HepG2 (cell line): Measurements from ENCODE around the gene PAK1IP1. TPM values are rescaled to one million over a fixed set of nuclear protein-coding genes. Genes with fewer than 3 reads are reported as not detected.

ENCODE experiments used
- ATAC-seq: fragments of 200-7000 bp; cut with Tn5 transposase; 3 replicates; pipeline ENCODE4 v1.9.1; 2020; ENCODE audit warnings: mild to moderate bottlenecking, moderate library complexity
- BruUV-seq: library from RNA; stranded (reverse); fragments of 400-500 nt; replicated peaks from 2 replicates; lab custom pipeline; 2021; lab: Mats Ljungman, UMichigan
- CTCF ChIA-PET: fragments of 300-600 bp; formaldehyde crosslinking; extraction: SDS; loops from one replicate; lab custom pipeline; 2021; ENCODE audit warnings: low total read pairs, inconsistent platforms, low intra/inter-chr PET ratio; lab: Yijun Ruan, JAX
- POLR2A ChIA-PET: fragments of 350-600 bp; sonication (Branson Sonifier 250); formaldehyde crosslinking; loops from one replicate; lab custom pipeline; 2020; ENCODE audit warnings: antibody characterized with exemption, inconsistent platforms; lab: Yijun Ruan, JAX
- DNase-seq: peaks from one replicate; pipeline ENCODE4 v3.0.0-alpha.2; 2015; ENCODE audit warnings: low spot score
- FAIRE-seq: peaks from 3 replicates; lab custom pipeline; 2011; peaks lifted over from hg19 to GRCh38; lab: Jason Lieb, UNC
- H2AFZ ChIP-seq: one replicate; pipeline ENCODE4 v1.6.1; 2011; ENCODE audit warnings: low read length, inconsistent platforms
- H3K27ac ChIP-seq: fragments of 300-600 bp; 3 replicates; pipeline ENCODE4 v1.8.0; 2011; ENCODE audit warnings: mixed run types, mild to moderate bottlenecking, mixed read lengths, low read length, inconsistent platforms; ENCODE audit not compliant: insufficient read depth; ENCODE audit errors: extremely low read length
- H3K27me3 ChIP-seq, 2 experiments: fragments of 200-600 bp in 1 of 2; 2 replicates in 1 of 2; 3 replicates in 1 of 2; pipeline versions ENCODE4 v1.6.0 to v1.8.0; 2011; ENCODE audit warnings: low read length in 2 of 2, mild to moderate bottlenecking in 2 of 2, moderate library complexity in 2 of 2, inconsistent platforms in 1 of 2; ENCODE audit not compliant: insufficient read depth in 2 of 2, control insufficient read depth in 1 of 2
- H3K36me3 ChIP-seq, 2 experiments: fragments of 200-600 bp in 1 of 2; replicated peaks in 1 of 2; 2 replicates in 1 of 2; 3 replicates in 1 of 2; pipeline versions ENCODE4 v1.5.1 to v1.8.0; 2011; ENCODE audit warnings: low read length in 2 of 2, inconsistent platforms in 1 of 2; ENCODE audit not compliant: insufficient read depth in 2 of 2, control insufficient read depth in 1 of 2
- H3K4me1 ChIP-seq: 2 replicates; pipeline ENCODE4 v1.5.1; 2012; ENCODE audit warnings: low read length, inconsistent platforms; ENCODE audit not compliant: insufficient read depth
- H3K4me2 ChIP-seq: 2 replicates; pipeline ENCODE4 v1.6.0; 2011; ENCODE audit warnings: low read depth, low read length, inconsistent platforms
- H3K4me3 ChIP-seq, 3 experiments: fragments of 200-600 bp in 1 of 3; sonication (generic), shearing (Covaris generic) in 1 of 3; replicated peaks in 1 of 3; 2 replicates each; pipeline ENCODE4 v1.5.1; 2011 to 2016; ENCODE audit warnings: low read length in 3 of 3, inconsistent platforms in 2 of 3, low read depth in 2 of 3, mild to moderate bottlenecking in 2 of 3, control low read depth in 1 of 3, mixed read lengths in 1 of 3; ENCODE audit not compliant: insufficient read depth in 1 of 3
- H3K79me2 ChIP-seq: one replicate; pipeline ENCODE4 v1.6.1; 2011; ENCODE audit warnings: low read length, inconsistent platforms; ENCODE audit not compliant: insufficient read depth
- H3K9ac ChIP-seq: 2 replicates; pipeline ENCODE4 v1.6.0; 2011; ENCODE audit warnings: mild to moderate bottlenecking, low read depth, low read length, inconsistent platforms; ENCODE audit not compliant: insufficient read depth
- H3K9me3 ChIP-seq: 2 replicates; pipeline ENCODE4 v1.5.1; 2012; ENCODE audit warnings: mild to moderate bottlenecking, low read length
- H4K20me1 ChIP-seq: 2 replicates; pipeline ENCODE4 v1.6.0; 2011; ENCODE audit warnings: inconsistent platforms, mild to moderate bottlenecking, low read length, moderate library complexity; ENCODE audit not compliant: insufficient read depth
- ARNT2 ChIP-seq: sonication (generic); formaldehyde crosslinking; IDR thresholded peaks from 2 replicates; pipeline ENCODE4 v1.8.0; 2022; ENCODE audit warnings: mild to moderate bottlenecking, low read depth, missing genetic modification reagents, moderate library complexity
- HIC2 ChIP-seq: sonication (generic); formaldehyde crosslinking; IDR thresholded peaks from 2 replicates; pipeline ENCODE4 v1.9.0; 2022; ENCODE audit warnings: low read depth, missing genetic modification reagents
- KDM6A ChIP-seq: IDR thresholded peaks from 2 replicates; pipeline ENCODE4 v1.6.1; 2016; ENCODE audit warnings: low read depth
- KLF15 ChIP-seq: sonication (generic); formaldehyde crosslinking; IDR thresholded peaks from 2 replicates; pipeline ENCODE4 v1.8.1; 2023; ENCODE audit warnings: borderline replicate concordance, mild to moderate bottlenecking, inconsistent platforms, missing genetic modification reagents, mixed read lengths
- RBM22 ChIP-seq: fragments of 200-400 bp; formaldehyde crosslinking; optimal IDR thresholded peaks from 2 replicates; pipeline ENCODE3; 2017; ENCODE audit warnings: mild to moderate bottlenecking, low read length, moderate library complexity
- SRF ChIP-seq: IDR thresholded peaks from 2 replicates; pipeline ENCODE4 v1.6.1; 2011; ENCODE audit warnings: mild to moderate bottlenecking, low read depth, low read length, moderate library complexity
- ZFP41 ChIP-seq: sonication (generic); formaldehyde crosslinking; IDR thresholded peaks from 2 replicates; pipeline ENCODE4 v1.4.0; 2020; ENCODE audit warnings: mild to moderate bottlenecking, missing genetic modification reagents, borderline replicate concordance
- ZHX2 ChIP-seq, 2 experiments: sonication (generic) in 1 of 2; formaldehyde crosslinking in 1 of 2; IDR thresholded peaks; 2 replicates each; pipeline versions ENCODE4 v1.6.1 to v1.9.0; 2014 to 2022; ENCODE audit warnings: antibody characterized with exemption in 1 of 2, borderline replicate concordance in 1 of 2, inconsistent platforms in 1 of 2, low read depth in 1 of 2, missing genetic modification reagents in 1 of 2
- ZNF326 ChIP-seq: sonication (generic); formaldehyde crosslinking; IDR thresholded peaks from 2 replicates; pipeline ENCODE4 v1.4.0; 2020; ENCODE audit warnings: missing genetic modification reagents, borderline replicate concordance
- ZNF331 ChIP-seq: sonication (generic); formaldehyde crosslinking; IDR thresholded peaks from 2 replicates; pipeline ENCODE4 v1.4.0; 2020; ENCODE audit warnings: missing genetic modification reagents
- ZNF549 ChIP-seq: sonication (generic); formaldehyde crosslinking; IDR thresholded peaks from 2 replicates; pipeline ENCODE4 v1.5.0; 2020; ENCODE audit warnings: missing genetic modification reagents
- WGBS: methylation state at CpG from one replicate; pipeline ENCODE4 v1.1.6; 2017; ENCODE audit warnings: low lambda C conversion rate; 5-methylcytosine and 5-hydroxymethylcytosine counted together
- in situ Hi-C: cut with HindIII; loops from 2 replicates; pipeline ENCODE4 v1.10.0; 2017; ENCODE audit warnings: low pct_unique_long_range_greater_than_20kb; ENCODE audit not compliant: extremely low pct_ligation_motif_present
- intact Hi-C: fragments of 100-400 bp; cut with micrococcal nuclease; formaldehyde crosslinking; loops from one replicate; pipeline ENCODE4 v1.10.0; 2022; ENCODE audit not compliant: unreplicated experiment
- polyA plus RNA-seq, 8 experiments: library from polyadenylated mRNA; depleted of rRNA in 3 of 8; stranded (reverse) in 7 of 8; unstranded in 1 of 8; fragments of >200 nt; fragmentation: Illumina TruSeq in 4 of 8; extraction: Trizol in 4 of 8; gene quantifications; 2 replicates each; pipeline versions ENCODE4 v1.2.1 to v1.2.3, GENCODE V29; 2011 to 2016; ENCODE audit warnings: low read depth in 4 of 8, missing spikeins in 1 of 8, mixed read lengths in 1 of 8; ENCODE audit not compliant: insufficient read depth in 1 of 8
- total RNA-seq, 5 experiments: library from RNA; depleted of rRNA; stranded (reverse); fragments of >200 nt; fragmentation: Illumina TruSeq; extraction: Trizol; gene quantifications; 2 replicates each; pipeline ENCODE4 v1.2.3, GENCODE V29; 2016; ENCODE audit warnings: low read depth in 1 of 5
- TF ChIP-seq, protein P1 (sequence below): sonication (generic); formaldehyde crosslinking; IDR thresholded peaks from 2 replicates; pipeline ENCODE4 v1.4.0; 2020; ENCODE audit warnings: mild to moderate bottlenecking, missing genetic modification reagents

Gene PAK1IP1
- total and polyA plus RNA-seq, 2 of the 13 experiments (the other 11 are each of a cell fraction or from before 2014, with no cell fraction given), result 23.4 to 66.2 TPM

DNA sequence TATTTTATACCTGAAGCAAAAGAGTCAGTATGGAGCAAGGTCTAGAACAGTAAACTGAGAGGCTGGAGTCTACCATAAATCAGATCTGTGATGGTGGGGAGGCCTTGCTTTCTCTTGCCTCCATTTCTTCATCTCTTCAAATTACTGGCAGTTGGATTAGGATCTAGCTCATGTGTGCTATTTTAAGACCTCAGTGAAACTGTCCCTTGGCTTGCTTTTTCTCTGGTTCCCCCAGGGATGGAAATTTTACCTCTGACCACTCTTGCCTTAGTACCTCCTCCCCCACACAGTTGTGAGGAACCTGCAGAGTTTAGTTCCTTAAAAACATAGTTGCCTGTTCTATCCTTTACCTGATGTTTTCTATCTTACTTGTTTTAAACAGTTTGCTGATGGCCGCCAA, 61.3 kb downstream of the PAK1IP1 start:
- 90% methylated on average over 1 of the region's 1 CpG for WGBS
- peaks cover 10% of the 10 kb centered on the region; the same call in 1 of the 2 replicates for H3K4me1 ChIP-seq
- no peak overlapping the region for H3K9ac ChIP-seq
- H3K79me2 ChIP-seq, result peaks cover 28% of the 10 kb centered on the region
- FAIRE-seq, result no peak
- no peak overlapping the region for H3K27ac ChIP-seq
- H2AFZ ChIP-seq, result no peak overlapping the region
- intact Hi-C loops, result no loop called here
- ChIA-PET POLR2A (interaction anchor here (4.4 kb wide), 1 partner anchor 34 kb away, joined by 27 read pairs; the partner anchor contains the start of gene TMEM14C), CTCF (no interaction called here)
- no peaks in the 10 kb centered on the region for H3K9me3 ChIP-seq
- no peak for ATAC-seq
- H4K20me1 ChIP-seq, result no peaks in the 10 kb centered on the region
- in situ Hi-C loops, result no loop called here
- no peak overlapping the region for H3K4me3 ChIP-seq
- no TSS peak for BruUV-seq
- peaks cover 29 to 74% of the 10 kb centered on the region in 2 experiments for H3K36me3 ChIP-seq
- no peak for DNase-seq
- no peaks in the 10 kb centered on the region for H3K27me3 ChIP-seq
- H3K4me2 ChIP-seq, result no peak overlapping the region
- TF ChIP-seq ZNF326 (CRISPR knock-in tag) (no peak), RBM22 (no peak), SRF (no peak), KDM6A (CRISPR knock-in tag) (no peak), ZHX2 (IDR thresholded peaks at IDR 0.05; ENCODE audit: low read depth) (no peak), ZHX2 (CRISPR knock-in tag; IDR thresholded peaks at IDR 0.05; ENCODE audit: borderline replicate concordance) (no peak), ZNF331 (no peak), ZFP41 (CRISPR knock-in tag) (no peak), HIC2 (CRISPR knock-in tag) (no peak), KLF15 (CRISPR knock-in tag) (no peak), ARNT2 (CRISPR knock-in tag) (no peak), ZNF549 (CRISPR knock-in tag) (no peak)
- TF ChIP-seq, protein P1, sequence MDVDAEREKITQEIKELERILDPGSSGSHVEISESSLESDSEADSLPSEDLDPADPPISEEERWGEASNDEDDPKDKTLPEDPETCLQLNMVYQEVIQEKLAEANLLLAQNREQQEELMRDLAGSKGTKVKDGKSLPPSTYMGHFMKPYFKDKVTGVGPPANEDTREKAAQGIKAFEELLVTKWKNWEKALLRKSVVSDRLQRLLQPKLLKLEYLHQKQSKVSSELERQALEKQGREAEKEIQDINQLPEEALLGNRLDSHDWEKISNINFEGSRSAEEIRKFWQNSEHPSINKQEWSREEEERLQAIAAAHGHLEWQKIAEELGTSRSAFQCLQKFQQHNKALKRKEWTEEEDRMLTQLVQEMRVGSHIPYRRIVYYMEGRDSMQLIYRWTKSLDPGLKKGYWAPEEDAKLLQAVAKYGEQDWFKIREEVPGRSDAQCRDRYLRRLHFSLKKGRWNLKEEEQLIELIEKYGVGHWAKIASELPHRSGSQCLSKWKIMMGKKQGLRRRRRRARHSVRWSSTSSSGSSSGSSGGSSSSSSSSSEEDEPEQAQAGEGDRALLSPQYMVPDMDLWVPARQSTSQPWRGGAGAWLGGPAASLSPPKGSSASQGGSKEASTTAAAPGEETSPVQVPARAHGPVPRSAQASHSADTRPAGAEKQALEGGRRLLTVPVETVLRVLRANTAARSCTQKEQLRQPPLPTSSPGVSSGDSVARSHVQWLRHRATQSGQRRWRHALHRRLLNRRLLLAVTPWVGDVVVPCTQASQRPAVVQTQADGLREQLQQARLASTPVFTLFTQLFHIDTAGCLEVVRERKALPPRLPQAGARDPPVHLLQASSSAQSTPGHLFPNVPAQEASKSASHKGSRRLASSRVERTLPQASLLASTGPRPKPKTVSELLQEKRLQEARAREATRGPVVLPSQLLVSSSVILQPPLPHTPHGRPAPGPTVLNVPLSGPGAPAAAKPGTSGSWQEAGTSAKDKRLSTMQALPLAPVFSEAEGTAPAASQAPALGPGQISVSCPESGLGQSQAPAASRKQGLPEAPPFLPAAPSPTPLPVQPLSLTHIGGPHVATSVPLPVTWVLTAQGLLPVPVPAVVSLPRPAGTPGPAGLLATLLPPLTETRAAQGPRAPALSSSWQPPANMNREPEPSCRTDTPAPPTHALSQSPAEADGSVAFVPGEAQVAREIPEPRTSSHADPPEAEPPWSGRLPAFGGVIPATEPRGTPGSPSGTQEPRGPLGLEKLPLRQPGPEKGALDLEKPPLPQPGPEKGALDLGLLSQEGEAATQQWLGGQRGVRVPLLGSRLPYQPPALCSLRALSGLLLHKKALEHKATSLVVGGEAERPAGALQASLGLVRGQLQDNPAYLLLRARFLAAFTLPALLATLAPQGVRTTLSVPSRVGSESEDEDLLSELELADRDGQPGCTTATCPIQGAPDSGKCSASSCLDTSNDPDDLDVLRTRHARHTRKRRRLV (CRISPR knock-in tag), result no peak
